WTC11 (cell line): ENCODE data around the gene FAM114A1.

Source experiments
- CREB1 ChIP-seq: sonication (generic); formaldehyde crosslinking; IDR thresholded peaks from 2 replicates; pipeline ENCODE4 v1.8.0; 2023; ENCODE audit warnings: mild to moderate bottlenecking, missing genetic modification reagents
- FOXJ3 ChIP-seq: sonication (generic); formaldehyde crosslinking; IDR thresholded peaks from 2 replicates; pipeline ENCODE4 v1.9.0; 2021; ENCODE audit warnings: missing genetic modification reagents, mild to moderate bottlenecking, borderline replicate concordance
- FOXP1 ChIP-seq: sonication (generic); formaldehyde crosslinking; IDR thresholded peaks from 2 replicates; pipeline ENCODE4 v1.8.0; 2022; ENCODE audit warnings: missing genetic modification reagents, mild to moderate bottlenecking, moderate library complexity, borderline replicate concordance
- ZNF121 ChIP-seq: sonication (generic); formaldehyde crosslinking; IDR thresholded peaks from 2 replicates; pipeline ENCODE4 v1.8.0; 2023; ENCODE audit warnings: missing genetic modification reagents
- ZNF138 ChIP-seq: sonication (generic); formaldehyde crosslinking; conservative IDR thresholded peaks from 2 replicates; pipeline ENCODE4 v1.8.1; 2022; ENCODE audit warnings: mild to moderate bottlenecking, moderate library complexity, missing genetic modification reagents
- ZNF232 ChIP-seq: sonication (generic); formaldehyde crosslinking; IDR thresholded peaks from 2 replicates; pipeline ENCODE4 v1.8.0; 2022; ENCODE audit warnings: mild to moderate bottlenecking, missing genetic modification reagents
- TF ChIP-seq, protein P1 (sequence below): fragments of 200-600 bp; IDR thresholded peaks from 2 replicates; pipeline ENCODE4 v1.8.0; 2022; ENCODE audit warnings: antibody characterized with exemption
- TF ChIP-seq, protein P2 (sequence below): sonication (generic); formaldehyde crosslinking; IDR thresholded peaks from 2 replicates; pipeline ENCODE4 v1.8.1; 2023; ENCODE audit warnings: mild to moderate bottlenecking, missing genetic modification reagents, moderate library complexity
- TF ChIP-seq, protein P3 (sequence below): sonication (generic); formaldehyde crosslinking; conservative IDR thresholded peaks from 2 replicates; pipeline ENCODE4 v1.8.1; 2022; ENCODE audit warnings: mild to moderate bottlenecking, missing genetic modification reagents
- TF ChIP-seq, protein P4 (sequence below): sonication (generic); formaldehyde crosslinking; IDR thresholded peaks from 2 replicates; pipeline ENCODE4 v1.8.0; 2022; ENCODE audit warnings: mild to moderate bottlenecking, missing genetic modification reagents
- TF ChIP-seq, protein P5 (sequence below): sonication (generic); formaldehyde crosslinking; IDR thresholded peaks from 2 replicates; pipeline ENCODE4 v1.8.0; 2022; ENCODE audit warnings: missing genetic modification reagents
- TF ChIP-seq, protein P6 (sequence below): sonication (generic); formaldehyde crosslinking; IDR thresholded peaks from 2 replicates; pipeline ENCODE4 v1.8.0; 2022; ENCODE audit warnings: mild to moderate bottlenecking, missing genetic modification reagents
- TF ChIP-seq, protein P7 (sequence below): sonication (generic); formaldehyde crosslinking; IDR thresholded peaks from 2 replicates; pipeline ENCODE4 v1.8.0; 2022; ENCODE audit warnings: mild to moderate bottlenecking, missing genetic modification reagents

DNA sequence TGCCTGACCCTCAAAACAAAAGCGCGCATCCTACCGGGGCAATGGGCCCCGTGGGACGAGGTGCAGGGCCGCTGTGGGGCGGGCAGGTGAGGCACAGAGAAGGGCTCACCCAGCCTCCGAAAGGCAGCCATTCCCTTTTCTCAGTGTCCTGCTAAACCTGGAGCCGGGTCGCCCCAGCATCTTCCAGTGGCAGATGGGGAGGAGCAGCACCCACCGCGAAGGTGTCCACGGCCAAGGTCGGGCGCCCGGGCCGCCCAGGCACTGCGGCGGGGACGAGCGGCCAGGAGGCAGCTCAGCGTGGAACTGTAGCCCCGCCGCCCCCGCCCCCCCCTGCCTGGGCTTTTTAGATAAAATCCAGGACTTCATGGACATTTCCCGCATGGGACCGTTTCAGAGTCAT is 43.8 kb upstream of the FAM114A1 start:
- TF ChIP-seq ZNF138 (CRISPR knock-in tag): no peak
- TF ChIP-seq, protein P1, sequence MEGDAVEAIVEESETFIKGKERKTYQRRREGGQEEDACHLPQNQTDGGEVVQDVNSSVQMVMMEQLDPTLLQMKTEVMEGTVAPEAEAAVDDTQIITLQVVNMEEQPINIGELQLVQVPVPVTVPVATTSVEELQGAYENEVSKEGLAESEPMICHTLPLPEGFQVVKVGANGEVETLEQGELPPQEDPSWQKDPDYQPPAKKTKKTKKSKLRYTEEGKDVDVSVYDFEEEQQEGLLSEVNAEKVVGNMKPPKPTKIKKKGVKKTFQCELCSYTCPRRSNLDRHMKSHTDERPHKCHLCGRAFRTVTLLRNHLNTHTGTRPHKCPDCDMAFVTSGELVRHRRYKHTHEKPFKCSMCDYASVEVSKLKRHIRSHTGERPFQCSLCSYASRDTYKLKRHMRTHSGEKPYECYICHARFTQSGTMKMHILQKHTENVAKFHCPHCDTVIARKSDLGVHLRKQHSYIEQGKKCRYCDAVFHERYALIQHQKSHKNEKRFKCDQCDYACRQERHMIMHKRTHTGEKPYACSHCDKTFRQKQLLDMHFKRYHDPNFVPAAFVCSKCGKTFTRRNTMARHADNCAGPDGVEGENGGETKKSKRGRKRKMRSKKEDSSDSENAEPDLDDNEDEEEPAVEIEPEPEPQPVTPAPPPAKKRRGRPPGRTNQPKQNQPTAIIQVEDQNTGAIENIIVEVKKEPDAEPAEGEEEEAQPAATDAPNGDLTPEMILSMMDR: no peak
- TF ChIP-seq, protein P2, sequence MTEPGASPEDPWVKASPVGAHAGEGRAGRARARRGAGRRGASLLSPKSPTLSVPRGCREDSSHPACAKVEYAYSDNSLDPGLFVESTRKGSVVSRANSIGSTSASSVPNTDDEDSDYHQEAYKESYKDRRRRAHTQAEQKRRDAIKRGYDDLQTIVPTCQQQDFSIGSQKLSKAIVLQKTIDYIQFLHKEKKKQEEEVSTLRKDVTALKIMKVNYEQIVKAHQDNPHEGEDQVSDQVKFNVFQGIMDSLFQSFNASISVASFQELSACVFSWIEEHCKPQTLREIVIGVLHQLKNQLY (CRISPR knock-in tag): no peak
- no peak for TF ChIP-seq FOXJ3
- TF ChIP-seq, protein P3, sequence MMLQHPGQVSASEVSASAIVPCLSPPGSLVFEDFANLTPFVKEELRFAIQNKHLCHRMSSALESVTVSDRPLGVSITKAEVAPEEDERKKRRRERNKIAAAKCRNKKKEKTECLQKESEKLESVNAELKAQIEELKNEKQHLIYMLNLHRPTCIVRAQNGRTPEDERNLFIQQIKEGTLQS (CRISPR knock-in tag): no peak
- TF ChIP-seq, protein P4, sequence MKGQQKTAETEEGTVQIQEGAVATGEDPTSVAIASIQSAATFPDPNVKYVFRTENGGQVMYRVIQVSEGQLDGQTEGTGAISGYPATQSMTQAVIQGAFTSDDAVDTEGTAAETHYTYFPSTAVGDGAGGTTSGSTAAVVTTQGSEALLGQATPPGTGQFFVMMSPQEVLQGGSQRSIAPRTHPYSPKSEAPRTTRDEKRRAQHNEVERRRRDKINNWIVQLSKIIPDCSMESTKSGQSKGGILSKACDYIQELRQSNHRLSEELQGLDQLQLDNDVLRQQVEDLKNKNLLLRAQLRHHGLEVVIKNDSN (CRISPR knock-in tag): no peak
- TF ChIP-seq, protein P5, sequence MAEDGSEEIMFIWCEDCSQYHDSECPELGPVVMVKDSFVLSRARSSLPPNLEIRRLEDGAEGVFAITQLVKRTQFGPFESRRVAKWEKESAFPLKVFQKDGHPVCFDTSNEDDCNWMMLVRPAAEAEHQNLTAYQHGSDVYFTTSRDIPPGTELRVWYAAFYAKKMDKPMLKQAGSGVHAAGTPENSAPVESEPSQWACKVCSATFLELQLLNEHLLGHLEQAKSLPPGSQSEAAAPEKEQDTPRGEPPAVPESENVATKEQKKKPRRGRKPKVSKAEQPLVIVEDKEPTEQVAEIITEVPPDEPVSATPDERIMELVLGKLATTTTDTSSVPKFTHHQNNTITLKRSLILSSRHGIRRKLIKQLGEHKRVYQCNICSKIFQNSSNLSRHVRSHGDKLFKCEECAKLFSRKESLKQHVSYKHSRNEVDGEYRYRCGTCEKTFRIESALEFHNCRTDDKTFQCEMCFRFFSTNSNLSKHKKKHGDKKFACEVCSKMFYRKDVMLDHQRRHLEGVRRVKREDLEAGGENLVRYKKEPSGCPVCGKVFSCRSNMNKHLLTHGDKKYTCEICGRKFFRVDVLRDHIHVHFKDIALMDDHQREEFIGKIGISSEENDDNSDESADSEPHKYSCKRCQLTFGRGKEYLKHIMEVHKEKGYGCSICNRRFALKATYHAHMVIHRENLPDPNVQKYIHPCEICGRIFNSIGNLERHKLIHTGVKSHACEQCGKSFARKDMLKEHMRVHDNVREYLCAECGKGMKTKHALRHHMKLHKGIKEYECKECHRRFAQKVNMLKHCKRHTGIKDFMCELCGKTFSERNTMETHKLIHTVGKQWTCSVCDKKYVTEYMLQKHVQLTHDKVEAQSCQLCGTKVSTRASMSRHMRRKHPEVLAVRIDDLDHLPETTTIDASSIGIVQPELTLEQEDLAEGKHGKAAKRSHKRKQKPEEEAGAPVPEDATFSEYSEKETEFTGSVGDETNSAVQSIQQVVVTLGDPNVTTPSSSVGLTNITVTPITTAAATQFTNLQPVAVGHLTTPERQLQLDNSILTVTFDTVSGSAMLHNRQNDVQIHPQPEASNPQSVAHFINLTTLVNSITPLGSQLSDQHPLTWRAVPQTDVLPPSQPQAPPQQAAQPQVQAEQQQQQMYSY (CRISPR knock-in tag): no peak
- TF ChIP-seq ZNF121 (CRISPR knock-in tag): no peak
- TF ChIP-seq ZNF232 (CRISPR knock-in tag): no peak
- TF ChIP-seq, protein P6, sequence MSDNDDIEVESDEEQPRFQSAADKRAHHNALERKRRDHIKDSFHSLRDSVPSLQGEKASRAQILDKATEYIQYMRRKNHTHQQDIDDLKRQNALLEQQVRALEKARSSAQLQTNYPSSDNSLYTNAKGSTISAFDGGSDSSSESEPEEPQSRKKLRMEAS (CRISPR knock-in tag): no peak
- no peak for TF ChIP-seq FOXP1 (CRISPR knock-in tag)
- TF ChIP-seq, protein P7, sequence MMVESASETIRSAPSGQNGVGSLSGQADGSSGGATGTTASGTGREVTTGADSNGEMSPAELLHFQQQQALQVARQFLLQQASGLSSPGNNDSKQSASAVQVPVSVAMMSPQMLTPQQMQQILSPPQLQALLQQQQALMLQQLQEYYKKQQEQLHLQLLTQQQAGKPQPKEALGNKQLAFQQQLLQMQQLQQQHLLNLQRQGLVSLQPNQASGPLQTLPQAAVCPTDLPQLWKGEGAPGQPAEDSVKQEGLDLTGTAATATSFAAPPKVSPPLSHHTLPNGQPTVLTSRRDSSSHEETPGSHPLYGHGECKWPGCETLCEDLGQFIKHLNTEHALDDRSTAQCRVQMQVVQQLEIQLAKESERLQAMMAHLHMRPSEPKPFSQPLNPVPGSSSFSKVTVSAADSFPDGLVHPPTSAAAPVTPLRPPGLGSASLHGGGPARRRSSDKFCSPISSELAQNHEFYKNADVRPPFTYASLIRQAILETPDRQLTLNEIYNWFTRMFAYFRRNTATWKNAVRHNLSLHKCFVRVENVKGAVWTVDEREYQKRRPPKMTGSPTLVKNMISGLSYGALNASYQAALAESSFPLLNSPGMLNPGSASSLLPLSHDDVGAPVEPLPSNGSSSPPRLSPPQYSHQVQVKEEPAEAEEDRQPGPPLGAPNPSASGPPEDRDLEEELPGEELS (CRISPR knock-in tag): no peak
- no peak for TF ChIP-seq CREB1 (CRISPR knock-in tag)
